MM.1S (cell line): Measurements from ENCODE around the gene PPP2R5C.

ENCODE experiments used
- DNase-seq: peaks from one replicate; pipeline ENCODE4 v3.0.0-alpha.2; 2015
- H2AFZ ChIP-seq: fragments of 300-600 bp; sonication (generic); 2 replicates; pipeline ENCODE4 v1.6.0; 2016; ENCODE audit warnings: antibody characterized with exemption, low read length
- H3F3A ChIP-seq: fragments of 300-600 bp; sonication (generic); 2 replicates; pipeline ENCODE4 v1.6.1; 2016; ENCODE audit warnings: mild to moderate bottlenecking, antibody characterized with exemption, low read length, moderate library complexity, mixed read lengths; ENCODE audit not compliant: insufficient read depth
- H3K27ac ChIP-seq: fragments of 300-600 bp; sonication (generic); 2 replicates; pipeline ENCODE4 v1.5.1; 2016; ENCODE audit warnings: mild to moderate bottlenecking, low read length
- H3K27me3 ChIP-seq: fragments of 300-600 bp; sonication (generic); replicated peaks from 2 replicates; pipeline ENCODE4 v1.6.0; 2016; ENCODE audit warnings: low read length; ENCODE audit not compliant: insufficient read depth
- H3K36me3 ChIP-seq: fragments of 300-600 bp; sonication (generic); replicated peaks from 2 replicates; pipeline ENCODE4 v1.6.1; 2016; ENCODE audit warnings: mild to moderate bottlenecking, low read length, mixed read lengths; ENCODE audit not compliant: insufficient read depth
- H3K4me1 ChIP-seq: fragments of 300-600 bp; sonication (generic); 2 replicates; pipeline ENCODE4 v1.6.1; 2016; ENCODE audit warnings: low read length, mixed read lengths
- H3K4me2 ChIP-seq: fragments of 300-600 bp; sonication (generic); 2 replicates; pipeline ENCODE4 v1.6.0; 2016; ENCODE audit warnings: low read depth, low read length
- H3K4me3 ChIP-seq: fragments of 300-600 bp; sonication (generic); 2 replicates; pipeline ENCODE4 v1.5.1; 2016; ENCODE audit warnings: low read length, mixed read lengths
- H3K79me2 ChIP-seq: fragments of 300-600 bp; sonication (generic); 2 replicates; pipeline ENCODE4 v1.6.1; 2016; ENCODE audit warnings: mixed run types, low read length, mixed read lengths
- H3K9ac ChIP-seq: fragments of 300-600 bp; sonication (generic); 2 replicates; pipeline ENCODE4 v1.6.1; 2016; ENCODE audit warnings: low read length, mixed read lengths
- H3K9me2 ChIP-seq: fragments of 300-600 bp; sonication (generic); replicated peaks from 2 replicates; pipeline ENCODE4 v1.6.1; 2016; ENCODE audit warnings: mild to moderate bottlenecking, low read length, mixed read lengths; ENCODE audit not compliant: insufficient read depth
- H3K9me3 ChIP-seq: fragments of 300-600 bp; sonication (generic); replicated peaks from 2 replicates; pipeline ENCODE4 v1.6.1; 2016; ENCODE audit warnings: mild to moderate bottlenecking, low read length, mixed read lengths; ENCODE audit not compliant: insufficient read depth
- H4K20me1 ChIP-seq: fragments of 300-600 bp; sonication (generic); 2 replicates; pipeline ENCODE4 v1.6.1; 2016; ENCODE audit warnings: mild to moderate bottlenecking, low read length, moderate library complexity, mixed read lengths; ENCODE audit not compliant: insufficient read depth
- CTCF ChIP-seq: fragments of 300-600 bp; sonication (generic); IDR thresholded peaks from 2 replicates; pipeline ENCODE4 v1.5.1; 2016; ENCODE audit warnings: antibody characterized with exemption, low read length, mixed read lengths
- EZH2 ChIP-seq: fragments of 300-600 bp; sonication (generic); optimal IDR thresholded peaks from 2 replicates; pipeline ENCODE3; 2017; ENCODE audit warnings: low read depth, mild to moderate bottlenecking, antibody characterized with exemption, low read length, mixed read lengths
- EZH2phosphoT487 ChIP-seq: fragments of 300-600 bp; sonication (generic); IDR thresholded peaks from 2 replicates; pipeline ENCODE4 v1.6.1; 2018; ENCODE audit warnings: antibody characterized with exemption, low read length

The PPP2R5C gene

GRCh38 chr14:101810897-101811621 is 49.5 kb downstream of the PPP2R5C start:
- peak overlapping the region; percentile 100 for H3K9ac ChIP-seq
- no peak for DNase-seq

GRCh38 chr14:101812071-101812470 is 50.6 kb downstream of the PPP2R5C start:
- no peak overlapping the region for H3K9ac ChIP-seq
- no peaks in the 10 kb centered on the region for H3K9me2 ChIP-seq
- peaks cover 23% of the 10 kb centered on the region for H3K4me1 ChIP-seq
- H2AFZ ChIP-seq = no peak overlapping the region
- H3K9me3 ChIP-seq = no peaks in the 10 kb centered on the region
- H3K36me3 ChIP-seq = no peaks in the 10 kb centered on the region
- no peak for TF ChIP-seq CTCF
- TF ChIP-seq EZH2 = no peak
- TF ChIP-seq EZH2phosphoT487 = no peak
- no peak for DNase-seq
- H3K79me2 ChIP-seq = peaks cover 66% of the 10 kb centered on the region
- peak overlapping the region; percentile 29; the same call in 1 of the 2 replicates for H3K4me2 ChIP-seq
- no peaks in the 10 kb centered on the region for H4K20me1 ChIP-seq
- peaks cover 5% of the 10 kb centered on the region for H3F3A ChIP-seq
- no peak overlapping the region for H3K27ac ChIP-seq
- no peaks in the 10 kb centered on the region for H3K27me3 ChIP-seq
- peak overlapping the region; percentile 7; the same call in 1 of the 2 replicates for H3K4me3 ChIP-seq

More at GRCh38 chr14:101810897-101811621, 49.5 kb downstream of the PPP2R5C start:
- no peaks in the 10 kb centered on the region for H3K9me2 ChIP-seq
- no peaks in the 10 kb centered on the region for H4K20me1 ChIP-seq
- H3K36me3 ChIP-seq = no peaks in the 10 kb centered on the region
- peaks cover 5% of the 10 kb centered on the region for H3F3A ChIP-seq
- H3K4me1 ChIP-seq = peaks cover 23% of the 10 kb centered on the region
- peak overlapping the region; percentile 87 for H3K4me3 ChIP-seq
- TF ChIP-seq EZH2phosphoT487 (no peak), EZH2 (no peak)
- peak overlapping the region; percentile 100 for H3K27ac ChIP-seq
- H3K79me2 ChIP-seq = peaks cover 58% of the 10 kb centered on the region
- H3K4me2 ChIP-seq = peak overlapping the region; percentile 51; the same call in 1 of the 2 replicates
- no peaks in the 10 kb centered on the region for H3K9me3 ChIP-seq
- no peaks in the 10 kb centered on the region for H3K27me3 ChIP-seq
- H2AFZ ChIP-seq = no peak overlapping the region

- no peak for DNase-seq
- Histone ChIP-seq H2AFZ (no peak overlapping the region), H4K20me1 (no peaks in the 10 kb centered on the region), H3K4me1 (peaks cover 23% of the 10 kb centered on the region), H3K27ac (peak overlapping the region; percentile 30; the same call in 1 of the 2 replicates), H3K79me2 (peaks cover 77% of the 10 kb centered on the region), H3K9me2 (no peaks in the 10 kb centered on the region), H3K9me3 (no peaks in the 10 kb centered on the region), H3K9ac (no peak overlapping the region), H3F3A (peaks cover 5% of the 10 kb centered on the region), H3K4me2 (peak overlapping the region; percentile 37), H3K27me3 (no peaks in the 10 kb centered on the region), H3K4me3 (no peak overlapping the region), H3K36me3 (no peaks in the 10 kb centered on the region)
- TF ChIP-seq CTCF (no peak), EZH2phosphoT487 (no peak), EZH2 (no peak)
Measured at GRCh38 chr14:101813171-101813759, 51.8 kb downstream of the PPP2R5C start.

- H3K4me1 ChIP-seq = peaks cover 23% of the 10 kb centered on the region
Measured at GRCh38 chr14:101813833-101814232, 52.3 kb downstream of the PPP2R5C start.

More at GRCh38 chr14:101813833-101814232, 52.3 kb downstream of the PPP2R5C start:
- no peaks in the 10 kb centered on the region for H3K9me2 ChIP-seq
- TF ChIP-seq EZH2phosphoT487 (no peak), EZH2 (no peak), CTCF (no peak)
- peak overlapping the region; percentile 30; the same call in 1 of the 2 replicates for H3K27ac ChIP-seq
- H3K79me2 ChIP-seq = peaks cover 82% of the 10 kb centered on the region
- peak overlapping the region; percentile 37 for H3K4me2 ChIP-seq
- no peak for DNase-seq
- no peaks in the 10 kb centered on the region for H3K9me3 ChIP-seq
- peaks cover 5% of the 10 kb centered on the region for H3F3A ChIP-seq
- no peaks in the 10 kb centered on the region for H4K20me1 ChIP-seq
- H3K27me3 ChIP-seq = no peaks in the 10 kb centered on the region
- H3K9ac ChIP-seq = no peak overlapping the region
- H2AFZ ChIP-seq = no peak overlapping the region
- no peak overlapping the region for H3K4me3 ChIP-seq
- H3K36me3 ChIP-seq = no peaks in the 10 kb centered on the region; the same call in 1 of the 2 replicates
